ENCODE data around the gene RAB3C.
A peak's percentile ranks its signal among the peaks of the same experiment; 100 is the strongest.
"Not testable (repeated sequence)": the region's sequence is repeated elsewhere in the genome, so short reads cannot be mapped to it uniquely, and the experiment has no call there.

Gene RAB3C

GRCh38 chr5:58582803-58583491 is at the start of gene RAB3C:
TSS of gene RAB3C (plus strand) at chr5:58583075. CDS start at chr5:58583209, 134 bp downstream.
- peak; percentile 92 to 97 for DNase-seq

GRCh38 chr5:58541935-58542334 is 40.9 kb upstream of the RAB3C start:
- DNase-seq, result not testable (repeated sequence)

- DNase-seq, result no peak
These were observed 40.2 kb upstream of the RAB3C start for GRCh38 chr5:58542709-58543108.

- DNase-seq, result no peak
These were observed 39.2 kb upstream of the RAB3C start for GRCh38 chr5:58543723-58544122.

- no peak for DNase-seq
These were observed 38.7 kb upstream of the RAB3C start for GRCh38 chr5:58544195-58544594.

- no peak for DNase-seq
These were observed 37.9 kb upstream of the RAB3C start for GRCh38 chr5:58544926-58545325.

GRCh38 chr5:58545912-58546311 is 37.0 kb upstream of the RAB3C start:
- DNase-seq, result no peak

GRCh38 chr5:58548068-58548467 is 34.8 kb upstream of the RAB3C start:
- DNase-seq, result no peak

- no peak for DNase-seq
These were observed 31.4 kb upstream of the RAB3C start for GRCh38 chr5:58551492-58551891.

- DNase-seq, result not testable (repeated sequence)
These were observed 25.1 kb upstream of the RAB3C start for GRCh38 chr5:58557665-58558338.

- not testable (repeated sequence) for DNase-seq
These were observed 19.7 kb upstream of the RAB3C start for GRCh38 chr5:58563016-58563700.

GRCh38 chr5:58564043-58564832 is 18.6 kb upstream of the RAB3C start:
- DNase-seq, result not testable (repeated sequence)

GRCh38 chr5:58565033-58565432 is 17.8 kb upstream of the RAB3C start:
- no peak for DNase-seq

GRCh38 chr5:58571501-58571900 is 11.4 kb upstream of the RAB3C start:
- DNase-seq, result no peak

GRCh38 chr5:58572973-58573372 is 9.9 kb upstream of the RAB3C start:
- not testable (repeated sequence) for DNase-seq

- no peak for DNase-seq
These were observed 3.1 kb upstream of the RAB3C start for GRCh38 chr5:58579781-58580180.

GRCh38 chr5:58582019-58582802 is 664 bp upstream of the RAB3C start:
- DNase-seq, result peak; percentile 60 to 74

- DNase-seq, result no peak
These were observed 13.1 kb downstream of the RAB3C start for GRCh38 chr5:58595952-58596351.

- no peak for DNase-seq
These were observed 15.6 kb downstream of the RAB3C start for GRCh38 chr5:58598440-58598839.

- no peak for DNase-seq
These were observed 16.3 kb downstream of the RAB3C start for GRCh38 chr5:58599217-58599616.

GRCh38 chr5:58600613-58601012 is 17.7 kb downstream of the RAB3C start:
- not testable (repeated sequence) for DNase-seq

GRCh38 chr5:58602889-58603288 is 20.0 kb downstream of the RAB3C start:
- not testable (repeated sequence) for DNase-seq

Data from NCI-H187 (cell line).